ENCODE data around the gene HUS1B. TPM values are rescaled to one million over a fixed set of nuclear protein-coding genes. Genes with fewer than 3 reads are reported as not detected.

Gene HUS1B
- total and polyA plus RNA-seq, 2 of the 8 experiments (the other 6 are each of a cell fraction or from before 2014, with no cell fraction given) = 0.48 to 1.1 TPM

- Histone ChIP-seq H3K9me3 (ENCODE audit: insufficient read depth in 2 of 2, low read depth in 1 of 2, low read length in 1 of 2) (no peaks in the 10 kb centered on the region; a peak in 2 of 4 replicates), H3K23ac (ENCODE audit: insufficient read length) (no peak overlapping the region), H2BK120ac (replicated peaks; ENCODE audit: low read depth, low read length) (no peak overlapping the region), H4K20me1 (replicated peaks in 1 of 2; ENCODE audit: control insufficient read depth in 1 of 2, insufficient read depth in 2 of 2, low read length in 2 of 2) (peaks cover 0 to 1% of the 10 kb centered on the region in 2 experiments), H3K18ac (ENCODE audit: extremely low read depth, low read length) (no peak overlapping the region), H2AK5ac (ENCODE audit: low read depth, low read length) (no peak overlapping the region), H3K14ac (ENCODE audit: insufficient read length) (no peak overlapping the region), H2BK20ac (ENCODE audit: low read length) (no peak overlapping the region), H4K91ac (replicated peaks; ENCODE audit: insufficient read length, low read length) (no peak overlapping the region), H4K5ac (ENCODE audit: insufficient read length, low read depth, low read length) (no peak overlapping the region), H3K4me3 (ENCODE audit: extremely low read depth in 1 of 4, insufficient read depth in 2 of 4, low read depth in 3 of 4, low read length in 4 of 4) (no peak overlapping the region), H4K8ac (ENCODE audit: extremely low read depth, insufficient read depth, low read length) (no peak overlapping the region), H3K23me2 (ENCODE audit: low read depth, low read length) (no peaks in the 10 kb centered on the region), H3K56ac (replicated peaks; ENCODE audit: insufficient read length, low read depth, low read length) (no peak overlapping the region), H3K4me2 (ENCODE audit: insufficient read depth in 1 of 2, low read depth in 2 of 2, low read length in 2 of 2) (no peak overlapping the region), H2BK15ac (ENCODE audit: low read length) (no peak overlapping the region), H2AFZ (ENCODE audit: low read length) (no peak overlapping the region), H3K4me1 (replicated peaks in 1 of 4; ENCODE audit: control insufficient read depth in 3 of 4, insufficient read depth in 4 of 4, low read length in 3 of 4) (peaks cover 0 to 20% (median 2%) of the 10 kb centered on the region in 4 experiments; a peak in 4 of 7 replicates), H3K79me1 (ENCODE audit: low read depth, low read length) (0 out of 2 replicates have a peak, but pooled peaks cover 4% of the 10 kb centered on the region), H2BK12ac (ENCODE audit: low read depth, low read length) (no peak overlapping the region), H3K79me2 (ENCODE audit: control insufficient read depth in 1 of 2, insufficient read depth in 2 of 2, low read length in 2 of 2) (peaks cover 0 to 53% of the 10 kb centered on the region in 2 experiments; a peak in 3 of 4 replicates), H3K27me3 (replicated peaks in 1 of 4; ENCODE audit: control insufficient read depth in 3 of 4, extremely low read depth in 1 of 4, insufficient read depth in 3 of 4, low read length in 3 of 4) (no peaks in the 10 kb centered on the region), H3K27ac (ENCODE audit: low read depth, low read length) (no peak overlapping the region), H3K9ac (replicated peaks in 1 of 4; ENCODE audit: extremely low read depth in 1 of 4, low read depth in 3 of 4, low read length in 3 of 4) (no peak overlapping the region), H3K36me3 (ENCODE audit: control insufficient read depth in 2 of 4, insufficient read depth in 4 of 4, low read length in 3 of 4) (peaks cover 0 to 7% (median 0%) of the 10 kb centered on the region in 4 experiments; a peak in 3 of 8 replicates), H3K4ac (replicated peaks; ENCODE audit: insufficient read length, low read depth, low read length) (no peak overlapping the region), H2BK5ac (ENCODE audit: low read depth, low read length) (no peak overlapping the region)
- POLR2A ChIA-PET (ENCODE audit: partially characterized antibody) = interaction anchor here (1.0 kb wide), 1 partner anchor 30 kb away, joined by 3 read pairs; no protein-coding TSS in a partner anchor
- CTCF ChIA-PET (ENCODE audit: partially characterized antibody) = interaction anchor here (1.1 to 2.2 kb wide), 3 partner anchors 16 to 60 kb away, joined by 3 to 8 read pairs (median 5); partner anchors contain the start of gene EXOC2
- FAIRE-seq (peak; percentile 24), DNase-seq (ENCODE audit: low read depth in 1 of 2, low spot score in 2 of 2) (no peak)
- 90% methylated on average over 3 of the region's 3 CpGs; no CpG with 5 or more reads in 1 of the 2 experiments for WGBS, 2 experiments (ENCODE audit: extremely low coverage in 1 of 2, insufficient coverage in 1 of 2, insufficient read length in 1 of 2, insufficient replicate concordance in 2 of 2, low coverage in 1 of 2, low lambda C conversion rate in 2 of 2, missing lambda C conversion rate in 1 of 2)
- TF ChIP-seq PHF8 (conservative IDR thresholded peaks at IDR 0.05; ENCODE audit: low read depth, low read length) = no peak
- TF ChIP-seq BCL11A (IDR thresholded peaks at IDR 0.05; ENCODE audit: low read depth in 2 of 2, low read length in 2 of 2) = no peak
- TF ChIP-seq RFX5 (IDR thresholded peaks at IDR 0.05; ENCODE audit: borderline replicate concordance, low read depth, low read length) = no peak
- TF ChIP-seq JUND (IDR thresholded peaks at IDR 0.05; ENCODE audit: low read length) = no peak
- TF ChIP-seq, protein P1, sequence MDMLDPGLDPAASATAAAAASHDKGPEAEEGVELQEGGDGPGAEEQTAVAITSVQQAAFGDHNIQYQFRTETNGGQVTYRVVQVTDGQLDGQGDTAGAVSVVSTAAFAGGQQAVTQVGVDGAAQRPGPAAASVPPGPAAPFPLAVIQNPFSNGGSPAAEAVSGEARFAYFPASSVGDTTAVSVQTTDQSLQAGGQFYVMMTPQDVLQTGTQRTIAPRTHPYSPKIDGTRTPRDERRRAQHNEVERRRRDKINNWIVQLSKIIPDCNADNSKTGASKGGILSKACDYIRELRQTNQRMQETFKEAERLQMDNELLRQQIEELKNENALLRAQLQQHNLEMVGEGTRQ (IDR thresholded peaks at IDR 0.05; ENCODE audit: low read length) = no peak
- no peak for TF ChIP-seq EZH2 (IDR thresholded peaks at IDR 0.05; ENCODE audit: low read depth, low read length, severe bottlenecking)
- no peak for TF ChIP-seq FOSL1 (IDR thresholded peaks at IDR 0.05; ENCODE audit: insufficient read depth, low read depth, low read length)
- TF ChIP-seq TBP (IDR thresholded peaks at IDR 0.05; ENCODE audit: low read depth, low read length) = no peak
- no peak for TF ChIP-seq TAF7 (optimal IDR thresholded peaks at IDR 0.05; ENCODE audit: borderline replicate concordance, low read depth, low read length)
- no peak for TF ChIP-seq TAF1 (IDR thresholded peaks at IDR 0.05; ENCODE audit: low read depth, low read length)
- TF ChIP-seq BRCA1 (IDR thresholded peaks at IDR 0.05; ENCODE audit: low read depth, low read length) = no peak
- TF ChIP-seq RXRA (IDR thresholded peaks at IDR 0.05; ENCODE audit: insufficient read depth, low read depth, low read length) = no peak
Observed at GRCh38 chr6:652865-653264, 4.0 kb downstream of the HUS1B start.
